Myometrial cell (primary cell): Measurements from ENCODE around the gene DENND2D. TPM values are rescaled to one million over a fixed set of nuclear protein-coding genes. Genes with fewer than 3 reads are reported as not detected.

Source experiments
- total RNA-seq: library from RNA; depleted of rRNA; stranded (reverse); fragments of >200 nt; gene quantifications from 2 replicates; pipeline ENCODE4 v1.2.3, GENCODE V29; 2015

The DENND2D gene, protein sequence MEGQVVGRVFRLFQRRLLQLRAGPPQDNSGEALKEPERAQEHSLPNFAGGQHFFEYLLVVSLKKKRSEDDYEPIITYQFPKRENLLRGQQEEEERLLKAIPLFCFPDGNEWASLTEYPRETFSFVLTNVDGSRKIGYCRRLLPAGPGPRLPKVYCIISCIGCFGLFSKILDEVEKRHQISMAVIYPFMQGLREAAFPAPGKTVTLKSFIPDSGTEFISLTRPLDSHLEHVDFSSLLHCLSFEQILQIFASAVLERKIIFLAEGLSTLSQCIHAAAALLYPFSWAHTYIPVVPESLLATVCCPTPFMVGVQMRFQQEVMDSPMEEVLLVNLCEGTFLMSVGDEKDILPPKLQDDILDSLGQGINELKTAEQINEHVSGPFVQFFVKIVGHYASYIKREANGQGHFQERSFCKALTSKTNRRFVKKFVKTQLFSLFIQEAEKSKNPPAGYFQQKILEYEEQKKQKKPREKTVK
- total RNA-seq: 1.1 and 2.0 TPM in 2 replicates

DNA sequence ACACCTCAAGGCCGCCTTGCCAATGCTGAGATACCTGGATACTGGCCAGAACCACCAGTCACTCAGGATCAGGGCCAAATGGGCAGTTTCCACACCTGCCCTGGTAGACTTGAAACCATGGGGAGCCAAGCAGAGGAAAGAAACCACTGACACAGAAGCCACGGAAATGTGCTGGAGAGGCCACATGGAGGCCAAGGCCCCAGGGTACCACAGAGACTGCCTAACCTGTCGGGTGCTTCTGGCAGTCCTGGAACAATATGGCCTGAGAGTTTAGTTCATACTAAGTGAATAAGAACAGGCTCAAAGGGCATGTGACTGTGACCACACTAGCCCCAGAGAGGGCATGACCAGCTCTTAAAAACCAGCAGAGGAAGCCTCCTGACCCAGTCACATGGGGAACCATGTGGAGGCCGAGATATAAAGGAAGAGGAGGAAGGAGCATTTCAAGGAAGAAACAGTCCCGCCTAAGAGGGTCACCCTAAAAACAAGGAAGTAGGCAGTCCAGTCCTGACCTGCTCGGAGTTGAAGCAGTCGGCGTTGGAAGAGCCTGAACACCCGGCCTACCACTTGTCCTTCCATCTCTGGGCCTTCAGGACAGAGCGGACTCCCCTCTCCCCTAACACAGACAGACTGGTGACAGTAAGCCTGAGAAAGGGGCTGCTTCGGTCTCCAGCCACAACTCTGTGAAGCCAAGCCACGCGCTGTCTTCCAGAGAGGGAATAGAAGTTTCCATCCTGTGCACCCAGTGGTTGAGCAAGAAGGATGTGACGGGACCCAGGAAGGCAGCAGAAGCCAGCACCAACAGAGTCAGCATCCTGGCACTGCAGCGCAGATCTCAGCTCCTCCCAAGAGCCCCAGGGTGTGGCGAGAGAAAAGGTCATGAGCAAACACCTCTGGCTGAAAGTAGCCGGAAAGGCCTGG, at the start of gene DENND2D:
Gene DENND2D (minus strand): TSS at position 766 of the 921 bp plus-strand sequence. CDS start 187 bp downstream, at position 579.

DNA sequence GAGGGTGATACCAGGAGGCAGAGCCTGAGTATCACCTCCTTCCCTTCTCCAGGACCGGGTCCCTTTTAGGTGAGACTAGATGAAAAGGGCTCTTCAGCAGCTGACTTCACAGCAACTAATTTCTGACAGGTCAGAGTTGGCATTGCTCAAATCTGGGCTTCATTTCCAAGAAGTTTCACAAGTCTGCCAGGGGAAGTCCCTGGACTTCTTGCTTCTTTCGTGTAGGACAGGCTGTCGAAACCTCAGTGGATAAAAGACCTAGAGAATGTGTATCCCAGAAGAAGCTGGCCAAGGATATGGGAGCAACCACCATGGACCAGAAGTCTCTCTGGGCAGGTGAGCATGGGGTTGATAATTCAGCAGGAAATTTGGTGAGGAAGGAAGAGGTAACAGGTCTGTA, 27.0 kb upstream of the DENND2D start, which contains the start of gene CHI3L2:
Gene CHI3L2 (plus strand): TSS at position 280 of the 400 bp plus-strand sequence. CDS start 17 bp downstream, at position 297.

DNA sequence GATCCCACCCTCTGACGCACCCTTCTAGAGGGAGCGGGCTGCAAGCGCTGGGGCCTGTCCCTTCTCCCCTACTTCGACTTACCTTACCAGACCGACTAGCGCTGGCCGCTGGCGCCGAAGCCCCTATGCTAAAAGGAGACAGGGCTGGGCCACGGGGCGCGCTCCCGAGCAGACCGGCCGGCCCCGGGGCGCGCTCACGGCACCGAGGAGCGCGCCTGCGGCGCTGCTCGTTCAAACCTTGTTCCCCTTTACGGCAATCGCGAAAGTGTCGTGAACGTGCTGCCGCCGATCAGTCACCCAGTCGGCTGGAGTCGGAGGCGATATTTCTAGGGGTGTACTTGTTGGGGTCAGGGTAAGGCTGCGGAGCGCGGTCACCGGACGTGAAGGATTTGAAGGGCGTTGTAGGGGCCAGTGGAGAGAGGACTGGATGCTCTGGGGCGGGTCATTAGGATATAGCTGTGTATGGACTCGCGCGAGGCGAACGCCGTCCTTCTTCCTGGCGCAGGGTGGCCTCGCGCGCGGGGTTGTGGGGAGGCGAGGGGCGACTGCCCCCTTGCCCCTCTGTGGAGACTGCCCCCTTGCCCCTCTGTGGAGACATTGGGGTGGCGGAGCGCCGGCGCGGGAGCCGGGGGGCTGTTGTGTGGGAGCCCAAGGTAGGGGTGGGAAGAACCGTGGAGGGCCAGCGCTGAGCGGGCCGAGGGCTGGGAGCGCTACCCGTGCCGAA, 60.3 kb downstream of the DENND2D start, which contains the start of the genes CEPT1 and DRAM2:
Gene CEPT1 (plus strand): TSS at position 268 of the 724 bp plus-strand sequence. CDS start 7,492 bp downstream, outside the sequence.
Gene DRAM2 (minus strand): TSS at position 138 of the 724 bp plus-strand sequence. CDS start 8,539 bp downstream, outside the sequence.

Other genes starting within 250 kb of the DENND2D start
- gene LRIF1, start 236.7 kb downstream of the DENND2D start, total RNA-seq: 14.4 and 20.0 TPM in 2 replicates
- 69.5 and 73.7 TPM in 2 replicates for gene DRAM2, start 60.6 kb downstream of the DENND2D start, total RNA-seq
- 23.6 and 27.1 TPM in 2 replicates for gene CEPT1, start 60.4 kb downstream of the DENND2D start, total RNA-seq
- 0.53 TPM in 1 of 2 replicates, not detected in the other for gene CHI3L2, start 27.1 kb upstream of the DENND2D start, total RNA-seq
- not detected in 2 replicates for gene CHIA, start 90.2 kb upstream of the DENND2D start, total RNA-seq
- under 0.01 and 0.18 TPM in 2 replicates for gene OVGP1, start 227.1 kb upstream of the DENND2D start, total RNA-seq
- gene WDR77, start 248.6 kb upstream of the DENND2D start, total RNA-seq: 44.7 and 63.7 TPM in 2 replicates
- 225 and 262 TPM in 2 replicates for gene ATP5PB, start 248.8 kb upstream of the DENND2D start, total RNA-seq